HCT116 (cell line): ENCODE results near the gene LYSMD4. TPM values are rescaled to one million over a fixed set of nuclear protein-coding genes. Genes with fewer than 3 reads are reported as not detected.

Experiments used
- ATAC-seq: fragments of 200-7000 bp; cut with Tn5 transposase; 2 replicates; pipeline ENCODE4 v1.9.1; 2020; ENCODE audit warnings: mild to moderate bottlenecking, moderate library complexity
- BruUV-seq: library from RNA; stranded (reverse); fragments of 400-500 nt; replicated peaks from 2 replicates; lab custom pipeline; 2021; lab: Mats Ljungman, UMichigan
- CTCF ChIA-PET: fragments of 300-600 bp; sonication (Branson Sonifier 250); formaldehyde crosslinking; loops from one replicate; lab custom pipeline; 2021; ENCODE audit warnings: antibody characterized with exemption; lab: Charles Lee
- POLR2A ChIA-PET: fragments of 300-600, 350-600 bp; sonication (Branson Sonifier 250); formaldehyde crosslinking; loops from one replicate; lab custom pipeline; 2021; ENCODE audit warnings: antibody characterized with exemption; lab: Charles Lee
- RAD21 ChIA-PET, 2 experiments: fragments of 300-600 bp; sonication (Branson Sonifier 250); formaldehyde crosslinking; loops; one replicate each; lab custom pipeline; 2023; ENCODE audit warnings: low total read pairs in 2 of 2; ENCODE audit not compliant: uncharacterized antibody in 2 of 2, unreplicated experiment in 2 of 2, low non-redundant PET in 1 of 2; lab: Charles Lee
- DNase-seq: peaks from one replicate; pipeline ENCODE4 v3.0.0-alpha.2; 2010; ENCODE audit warnings: low read depth, low spot score
- H2AFZ ChIP-seq: fragments of 200-600 bp; shearing (Covaris generic), sonication (generic); 2 replicates; pipeline ENCODE4 v1.6.1; 2017; ENCODE audit warnings: low read depth, mixed run types, mixed read lengths, antibody characterized with exemption, low read length; ENCODE audit not compliant: poor library complexity, severe bottlenecking
- H3K27ac ChIP-seq: 2 replicates; pipeline ENCODE4 v1.5.1; 2012; ENCODE audit warnings: low read depth, low read length
- H3K27me3 ChIP-seq: fragments of 200-600 bp; sonication (generic); 2 replicates; pipeline ENCODE4 v1.6.1; 2016; ENCODE audit warnings: mixed run types, low read length, mixed read lengths; ENCODE audit not compliant: insufficient read depth
- H3K36me3 ChIP-seq, 2 experiments: fragments of 200-500 bp in 1 of 2; fragments of 200-600 bp in 1 of 2; sonication (Bioruptor generic) in 1 of 2; sonication (generic) in 1 of 2; 2 replicates each; pipeline versions ENCODE4 v1.5.1 to v1.6.1; 2014 to 2016; ENCODE audit warnings: low read length in 2 of 2, inconsistent platforms in 1 of 2, mixed read lengths in 1 of 2, mixed run types in 1 of 2; ENCODE audit not compliant: insufficient read depth in 2 of 2, control insufficient read depth in 1 of 2
- H3K4me1 ChIP-seq, 2 experiments: fragments of 200-600 bp in 1 of 2; sonication (generic) in 1 of 2; 2 replicates each; pipeline versions ENCODE4 v1.5.1 to v1.6.1; 2012 to 2017; ENCODE audit warnings: low read length in 2 of 2, inconsistent platforms in 1 of 2, mild to moderate bottlenecking in 1 of 2, mixed read lengths in 1 of 2, mixed run types in 1 of 2, moderate library complexity in 1 of 2; ENCODE audit not compliant: insufficient read depth in 2 of 2, control insufficient read depth in 1 of 2
- H3K4me2 ChIP-seq: fragments of 200-600 bp; sonication (generic); 2 replicates; pipeline ENCODE4 v1.6.1; 2017; ENCODE audit warnings: mixed run types, low read length, mixed read lengths
- H3K4me3 ChIP-seq, 2 experiments: fragments of 200-600 bp in 1 of 2; sonication (generic) in 1 of 2; replicated peaks in 1 of 2; 2 replicates each; pipeline ENCODE4 v1.5.1; 2011 to 2016; ENCODE audit warnings: low read length in 2 of 2, control low read depth in 1 of 2, low read depth in 1 of 2, mild to moderate bottlenecking in 1 of 2, mixed read lengths in 1 of 2, mixed run types in 1 of 2
- H3K79me2 ChIP-seq: fragments of 200-600 bp; sonication (generic); 2 replicates; pipeline ENCODE4 v1.6.1; 2017; ENCODE audit warnings: mild to moderate bottlenecking, mixed run types, low read length, moderate library complexity, mixed read lengths; ENCODE audit not compliant: insufficient read depth
- H3K9ac ChIP-seq: fragments of 200-600 bp; sonication (generic); 2 replicates; pipeline ENCODE4 v1.6.1; 2016; ENCODE audit warnings: low read length, mixed read lengths
- H3K9me2 ChIP-seq: fragments of 200-600 bp; sonication (generic), shearing (Covaris generic); 2 replicates; pipeline ENCODE4 v1.6.1; 2017; ENCODE audit warnings: mixed run types, mild to moderate bottlenecking, moderate library complexity; ENCODE audit not compliant: insufficient read depth
- H3K9me3 ChIP-seq, 2 experiments: fragments of 200-500 bp in 1 of 2; fragments of 200-600 bp in 1 of 2; sonication (Bioruptor generic) in 1 of 2; sonication (generic) in 1 of 2; 2 replicates each; pipeline ENCODE4 v1.6.1; 2014 to 2017; ENCODE audit warnings: low read length in 2 of 2, mixed read lengths in 2 of 2, inconsistent platforms in 1 of 2, low read depth in 1 of 2, mild to moderate bottlenecking in 1 of 2, mixed run types in 1 of 2, moderate library complexity in 1 of 2; ENCODE audit not compliant: control insufficient read depth in 1 of 2, insufficient read depth in 1 of 2
- H4K20me1 ChIP-seq: fragments of 200-600 bp; sonication (generic), shearing (Covaris generic); 2 replicates; pipeline ENCODE4 v1.6.1; 2017; ENCODE audit warnings: mixed run types, mild to moderate bottlenecking, moderate library complexity; ENCODE audit not compliant: insufficient read depth
- CBX3 ChIP-seq: IDR thresholded peaks from 2 replicates; pipeline ENCODE4 v1.6.1; 2012; ENCODE audit warnings: low read depth
- CEBPB ChIP-seq: IDR thresholded peaks from 2 replicates; pipeline ENCODE4 v1.6.1; 2012; ENCODE audit warnings: low read depth
- EGR1 ChIP-seq: IDR thresholded peaks from 2 replicates; pipeline ENCODE4 v1.6.1; 2012; ENCODE audit warnings: low read depth
- ELF1 ChIP-seq: IDR thresholded peaks from 2 replicates; pipeline ENCODE4 v1.6.1; 2012; ENCODE audit warnings: low read depth, borderline replicate concordance
- EZH2 ChIP-seq: fragments of 200-600 bp; sonication (generic); IDR thresholded peaks from 2 replicates; pipeline ENCODE4 v1.6.1; 2017; ENCODE audit warnings: antibody characterized with exemption, mixed run types
- FOSL1 ChIP-seq: IDR thresholded peaks from 2 replicates; pipeline ENCODE4 v1.6.1; 2012; ENCODE audit warnings: low read depth
- JUND ChIP-seq: IDR thresholded peaks from 2 replicates; pipeline ENCODE4 v1.6.1; 2012
- POLR2AphosphoS5 ChIP-seq: IDR thresholded peaks from 2 replicates; pipeline ENCODE4 v1.6.1; 2011; ENCODE audit warnings: mild to moderate bottlenecking, low read depth, low read length, moderate library complexity
- SP1 ChIP-seq: IDR thresholded peaks from 2 replicates; pipeline ENCODE4 v1.6.1; 2012; ENCODE audit warnings: low read depth
- SRF ChIP-seq: IDR thresholded peaks from 2 replicates; pipeline ENCODE4 v1.6.1; 2012; ENCODE audit warnings: low read depth
- YY1 ChIP-seq: IDR thresholded peaks from 2 replicates; pipeline ENCODE4 v1.6.1; 2011; ENCODE audit warnings: low read length, low read depth, moderate library complexity, mild to moderate bottlenecking; ENCODE audit not compliant: insufficient replicate concordance; ENCODE audit errors: extremely low read depth
- ZFX ChIP-seq: fragments of 450-650 bp; IDR thresholded peaks from 2 replicates; pipeline ENCODE4 v1.6.1; 2017
- intact Hi-C: fragments of 100-400 bp; cut with micrococcal nuclease; formaldehyde crosslinking; loops from 2 replicates; pipeline ENCODE4 v1.10.0; 2022
- total RNA-seq: library from RNA; stranded (reverse); gene quantifications from one replicate; pipeline ENCODE4 v1.2.1, GENCODE V29; 2021; ENCODE audit not compliant: unreplicated experiment
- TF ChIP-seq, protein P1 (sequence below), 3 experiments: fragments of 200-600 bp in 1 of 3; sonication (generic) in 1 of 3; IDR thresholded peaks in 2 of 3; conservative IDR thresholded peaks in 1 of 3; 2 replicates each; pipeline ENCODE4 v1.5.1; 2012 to 2017; ENCODE audit warnings: low read depth in 2 of 3, low read length in 2 of 3, antibody characterized with exemption in 1 of 3, borderline replicate concordance in 1 of 3, control low read depth in 1 of 3, mild to moderate bottlenecking in 1 of 3, mixed read lengths in 1 of 3, mixed run types in 1 of 3, moderate library complexity in 1 of 3; ENCODE audit not compliant: insufficient read depth in 1 of 3
- TF ChIP-seq, protein P2 (sequence below): IDR thresholded peaks from 2 replicates; pipeline ENCODE4 v1.6.1; 2011; ENCODE audit warnings: mild to moderate bottlenecking, low read length, moderate library complexity; ENCODE audit not compliant: insufficient replicate concordance; ENCODE audit errors: extremely low read depth
- TF ChIP-seq, protein P3 (sequence below): IDR thresholded peaks from 2 replicates; pipeline ENCODE4 v1.6.1; 2012

Gene LYSMD4
- total RNA-seq, 1 experiment from 2014 or later, result 8.6 TPM

DNA sequence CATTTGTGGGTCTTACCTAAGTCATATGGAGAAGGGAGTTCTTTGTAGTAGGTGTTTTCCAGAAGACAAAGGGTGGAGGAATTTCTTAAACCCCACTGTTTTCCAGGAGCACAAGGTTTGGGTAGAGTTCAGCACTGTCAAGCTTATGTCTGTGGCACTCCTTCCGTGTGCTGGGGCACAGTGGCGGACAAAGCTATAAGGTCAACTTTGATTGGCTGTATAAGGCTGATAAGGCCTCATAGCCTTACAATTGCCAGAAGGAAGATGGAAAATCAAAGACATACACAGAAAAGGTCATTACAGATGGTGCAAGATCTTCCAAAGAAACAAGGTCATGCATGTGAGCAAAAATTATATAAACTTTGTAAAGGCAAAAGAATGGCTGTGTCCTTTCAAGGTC lies 3.5 kb upstream of the LYSMD4 start:
- no peaks in the 10 kb centered on the region for H3K9me2 ChIP-seq
- ChIA-PET POLR2A (no interaction called here), CTCF (no interaction called here), RAD21 (no interaction called here)
- H2AFZ ChIP-seq, result no peak overlapping the region
- H3K79me2 ChIP-seq, result no peaks in the 10 kb centered on the region
- H3K36me3 ChIP-seq, result no peaks in the 10 kb centered on the region
- no peak overlapping the region for H3K4me3 ChIP-seq
- H3K27ac ChIP-seq, result no peak overlapping the region
- no peak overlapping the region for H3K4me2 ChIP-seq
- intact Hi-C loops, result no loop called here
- no peak for ATAC-seq
- DNase-seq, result no peak
- TF ChIP-seq, protein P1, sequence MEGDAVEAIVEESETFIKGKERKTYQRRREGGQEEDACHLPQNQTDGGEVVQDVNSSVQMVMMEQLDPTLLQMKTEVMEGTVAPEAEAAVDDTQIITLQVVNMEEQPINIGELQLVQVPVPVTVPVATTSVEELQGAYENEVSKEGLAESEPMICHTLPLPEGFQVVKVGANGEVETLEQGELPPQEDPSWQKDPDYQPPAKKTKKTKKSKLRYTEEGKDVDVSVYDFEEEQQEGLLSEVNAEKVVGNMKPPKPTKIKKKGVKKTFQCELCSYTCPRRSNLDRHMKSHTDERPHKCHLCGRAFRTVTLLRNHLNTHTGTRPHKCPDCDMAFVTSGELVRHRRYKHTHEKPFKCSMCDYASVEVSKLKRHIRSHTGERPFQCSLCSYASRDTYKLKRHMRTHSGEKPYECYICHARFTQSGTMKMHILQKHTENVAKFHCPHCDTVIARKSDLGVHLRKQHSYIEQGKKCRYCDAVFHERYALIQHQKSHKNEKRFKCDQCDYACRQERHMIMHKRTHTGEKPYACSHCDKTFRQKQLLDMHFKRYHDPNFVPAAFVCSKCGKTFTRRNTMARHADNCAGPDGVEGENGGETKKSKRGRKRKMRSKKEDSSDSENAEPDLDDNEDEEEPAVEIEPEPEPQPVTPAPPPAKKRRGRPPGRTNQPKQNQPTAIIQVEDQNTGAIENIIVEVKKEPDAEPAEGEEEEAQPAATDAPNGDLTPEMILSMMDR (IDR thresholded peaks at IDR 0.05 in 2 of 3, conservative IDR thresholded peaks at IDR 0.05 in 1 of 3; ENCODE audit: borderline replicate concordance in 1 of 3, insufficient read depth in 1 of 3, low read depth in 2 of 3, low read length in 2 of 3), result no peak
- TF ChIP-seq CEBPB, result no peak
- TF ChIP-seq SRF, result no peak
- TF ChIP-seq JUND, result no peak
- TF ChIP-seq, protein P2, sequence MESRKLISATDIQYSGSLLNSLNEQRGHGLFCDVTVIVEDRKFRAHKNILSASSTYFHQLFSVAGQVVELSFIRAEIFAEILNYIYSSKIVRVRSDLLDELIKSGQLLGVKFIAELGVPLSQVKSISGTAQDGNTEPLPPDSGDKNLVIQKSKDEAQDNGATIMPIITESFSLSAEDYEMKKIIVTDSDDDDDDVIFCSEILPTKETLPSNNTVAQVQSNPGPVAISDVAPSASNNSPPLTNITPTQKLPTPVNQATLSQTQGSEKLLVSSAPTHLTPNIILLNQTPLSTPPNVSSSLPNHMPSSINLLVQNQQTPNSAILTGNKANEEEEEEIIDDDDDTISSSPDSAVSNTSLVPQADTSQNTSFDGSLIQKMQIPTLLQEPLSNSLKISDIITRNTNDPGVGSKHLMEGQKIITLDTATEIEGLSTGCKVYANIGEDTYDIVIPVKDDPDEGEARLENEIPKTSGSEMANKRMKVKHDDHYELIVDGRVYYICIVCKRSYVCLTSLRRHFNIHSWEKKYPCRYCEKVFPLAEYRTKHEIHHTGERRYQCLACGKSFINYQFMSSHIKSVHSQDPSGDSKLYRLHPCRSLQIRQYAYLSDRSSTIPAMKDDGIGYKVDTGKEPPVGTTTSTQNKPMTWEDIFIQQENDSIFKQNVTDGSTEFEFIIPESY, result no peak
- no peak for TF ChIP-seq ZFX
- no peak for TF ChIP-seq SP1
- no peak for TF ChIP-seq CBX3
- TF ChIP-seq EZH2, result no peak
- no peak for TF ChIP-seq EGR1
- no peak for TF ChIP-seq ELF1
- TF ChIP-seq FOSL1, result no peak
- TF ChIP-seq POLR2AphosphoS5, result no peak
- TF ChIP-seq, protein P3, sequence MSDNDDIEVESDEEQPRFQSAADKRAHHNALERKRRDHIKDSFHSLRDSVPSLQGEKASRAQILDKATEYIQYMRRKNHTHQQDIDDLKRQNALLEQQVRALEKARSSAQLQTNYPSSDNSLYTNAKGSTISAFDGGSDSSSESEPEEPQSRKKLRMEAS, result no peak
- no peak for TF ChIP-seq YY1
- BruUV-seq, result no TSS peak
- H3K4me1 ChIP-seq, result peaks cover 3 to 13% of the 10 kb centered on the region in 2 experiments; a peak in 3 of 4 replicates
- H3K9ac ChIP-seq, result no peak overlapping the region
- no peaks in the 10 kb centered on the region for H4K20me1 ChIP-seq
- H3K9me3 ChIP-seq, result no peaks in the 10 kb centered on the region
- no peaks in the 10 kb centered on the region for H3K27me3 ChIP-seq
